ENCODE measurements around the gene KIF5C. TPM values are rescaled to one million over a fixed set of nuclear protein-coding genes. Genes with fewer than 3 reads are reported as not detected.

KIF5C gene
- total RNA-seq, 1 donor from 2014 or later: not detected

DNA sequence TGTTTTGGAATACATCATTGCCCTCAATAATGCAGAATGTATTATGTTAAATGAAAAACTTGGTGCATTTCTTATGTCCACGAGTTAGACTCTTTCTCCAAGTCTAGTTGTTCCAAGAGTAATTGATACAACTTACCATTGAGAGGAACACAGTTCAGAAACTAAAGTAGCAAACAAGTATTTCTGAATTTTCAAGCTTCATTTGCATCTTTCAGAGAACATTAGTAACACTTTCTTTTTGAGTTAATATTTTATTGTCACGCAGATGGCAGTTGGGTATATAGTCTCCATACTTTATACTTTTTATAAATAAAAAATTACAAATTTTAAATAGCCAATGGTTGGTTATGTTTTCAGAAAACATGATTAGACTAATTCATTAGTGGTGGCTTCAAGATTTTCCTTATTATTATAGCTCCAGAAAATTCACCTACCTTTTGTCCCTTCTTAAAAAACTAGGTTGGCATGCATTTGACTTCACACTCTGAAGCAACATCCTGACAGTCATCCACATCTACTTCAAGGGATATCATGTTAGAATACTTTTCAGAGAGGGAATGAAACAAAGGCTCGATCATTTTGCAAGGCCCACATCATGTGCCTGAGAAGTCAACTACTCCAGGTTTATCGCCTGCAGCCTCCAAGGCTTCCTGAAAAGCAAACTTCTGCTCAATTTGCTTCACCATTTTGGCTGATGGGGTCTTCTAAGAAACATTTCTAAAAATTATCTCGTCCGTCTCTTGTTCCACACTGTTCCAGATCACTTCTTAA, 193.4 kb downstream of the KIF5C start:
- Histone ChIP-seq H3K4me3 (ENCODE audit: low read depth, low read length) (no peak overlapping the region), H3K27me3 (ENCODE audit: control insufficient read depth, insufficient read depth, low read length) (no peaks in the 10 kb centered on the region), H3K36me3 (ENCODE audit: control insufficient read depth, insufficient read depth, low read length) (no peaks in the 10 kb centered on the region)
- DNase-seq (ENCODE audit: low read depth) (no peak), FAIRE-seq (no peak)
- TF ChIP-seq, protein P1, sequence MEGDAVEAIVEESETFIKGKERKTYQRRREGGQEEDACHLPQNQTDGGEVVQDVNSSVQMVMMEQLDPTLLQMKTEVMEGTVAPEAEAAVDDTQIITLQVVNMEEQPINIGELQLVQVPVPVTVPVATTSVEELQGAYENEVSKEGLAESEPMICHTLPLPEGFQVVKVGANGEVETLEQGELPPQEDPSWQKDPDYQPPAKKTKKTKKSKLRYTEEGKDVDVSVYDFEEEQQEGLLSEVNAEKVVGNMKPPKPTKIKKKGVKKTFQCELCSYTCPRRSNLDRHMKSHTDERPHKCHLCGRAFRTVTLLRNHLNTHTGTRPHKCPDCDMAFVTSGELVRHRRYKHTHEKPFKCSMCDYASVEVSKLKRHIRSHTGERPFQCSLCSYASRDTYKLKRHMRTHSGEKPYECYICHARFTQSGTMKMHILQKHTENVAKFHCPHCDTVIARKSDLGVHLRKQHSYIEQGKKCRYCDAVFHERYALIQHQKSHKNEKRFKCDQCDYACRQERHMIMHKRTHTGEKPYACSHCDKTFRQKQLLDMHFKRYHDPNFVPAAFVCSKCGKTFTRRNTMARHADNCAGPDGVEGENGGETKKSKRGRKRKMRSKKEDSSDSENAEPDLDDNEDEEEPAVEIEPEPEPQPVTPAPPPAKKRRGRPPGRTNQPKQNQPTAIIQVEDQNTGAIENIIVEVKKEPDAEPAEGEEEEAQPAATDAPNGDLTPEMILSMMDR (IDR thresholded peaks at IDR 0.05; ENCODE audit: insufficient read depth, low read length, severe bottlenecking): no peak

GRCh38 chr2:149068996-149069888, 194.2 kb downstream of the KIF5C start:
- Histone ChIP-seq H3K36me3 (ENCODE audit: control insufficient read depth, insufficient read depth, low read length) (no peaks in the 10 kb centered on the region), H3K27me3 (ENCODE audit: control insufficient read depth, insufficient read depth, low read length) (no peaks in the 10 kb centered on the region), H3K4me3 (ENCODE audit: low read depth, low read length) (no peak overlapping the region)
- DNase-seq (ENCODE audit: low read depth): peak; percentile 33
- TF ChIP-seq, protein P1 (IDR thresholded peaks at IDR 0.05; ENCODE audit: insufficient read depth, low read length, severe bottlenecking): no peak
- no peak for FAIRE-seq

DNA sequence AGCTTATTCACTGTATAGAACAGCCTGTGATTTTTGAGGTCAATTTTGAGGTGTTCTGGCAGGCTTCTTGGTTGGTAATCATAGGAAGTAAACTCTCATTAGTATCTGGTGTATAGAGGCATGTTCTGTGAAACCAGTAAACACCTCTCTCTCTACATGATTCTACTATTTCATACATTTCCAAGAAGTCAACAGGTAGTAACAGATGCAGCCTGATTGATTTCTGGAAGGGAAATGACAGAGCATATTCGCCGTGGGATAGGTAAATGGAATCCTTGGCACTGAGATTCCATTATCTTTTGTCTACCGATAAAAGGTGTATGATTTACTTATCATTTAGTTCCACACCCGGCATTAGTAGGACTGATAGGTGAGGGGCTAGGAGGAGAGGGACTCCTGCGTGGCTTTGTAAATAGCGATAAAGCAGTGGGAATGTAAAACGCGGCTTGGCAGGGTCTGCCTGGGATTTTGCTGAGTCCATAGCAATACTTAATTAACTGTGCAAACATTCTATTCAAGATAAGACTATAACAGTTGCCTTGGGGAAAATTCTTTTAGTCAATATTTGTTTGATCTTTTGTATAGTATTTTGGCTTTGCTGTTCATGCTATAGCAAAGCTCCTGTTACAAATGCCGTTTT, 195.8 kb downstream of the KIF5C start:
- H3K27me3 ChIP-seq (ENCODE audit: control insufficient read depth, insufficient read depth, low read length): no peaks in the 10 kb centered on the region
- FAIRE-seq: no peak

GRCh38 chr2:149075105-149075504, 200.1 kb downstream of the KIF5C start:
- Histone ChIP-seq H3K4me3 (ENCODE audit: low read depth, low read length) (no peak overlapping the region), H3K27me3 (ENCODE audit: control insufficient read depth, insufficient read depth, low read length) (no peaks in the 10 kb centered on the region), H3K36me3 (ENCODE audit: control insufficient read depth, insufficient read depth, low read length) (no peaks in the 10 kb centered on the region)
- TF ChIP-seq, protein P1 (IDR thresholded peaks at IDR 0.05; ENCODE audit: insufficient read depth, low read length, severe bottlenecking): no peak
- DNase-seq (ENCODE audit: low read depth) (no peak), FAIRE-seq (no peak)

More for the DNA sequence above, 195.8 kb downstream of the KIF5C start:
- TF ChIP-seq, protein P1 (IDR thresholded peaks at IDR 0.05; ENCODE audit: insufficient read depth, low read length, severe bottlenecking): no peak
- H3K4me3 ChIP-seq (ENCODE audit: low read depth, low read length): no peak overlapping the region
- H3K36me3 ChIP-seq (ENCODE audit: control insufficient read depth, insufficient read depth, low read length): no peaks in the 10 kb centered on the region
- DNase-seq (ENCODE audit: low read depth): no peak

DNA sequence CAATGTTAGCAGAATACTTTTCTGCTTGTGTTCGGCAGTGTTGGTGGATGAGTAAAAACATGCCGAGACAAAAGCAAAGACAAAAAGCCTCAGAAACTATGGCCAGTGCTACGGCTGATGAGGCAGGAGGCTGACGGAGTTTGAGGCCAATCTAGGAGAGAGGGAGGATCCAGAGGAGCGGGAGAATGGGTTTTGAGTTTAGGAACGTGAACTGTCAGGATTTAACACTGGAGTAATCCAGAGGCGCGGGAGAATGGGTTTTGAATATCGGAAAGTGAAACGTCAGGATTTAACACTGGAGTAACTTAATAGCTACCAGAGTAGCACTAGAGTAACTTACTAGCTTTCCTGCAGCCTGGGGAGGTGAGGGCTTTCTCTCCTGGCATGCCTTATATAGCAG, 200.8 kb downstream of the KIF5C start:
- Histone ChIP-seq H3K27me3 (ENCODE audit: control insufficient read depth, insufficient read depth, low read length) (no peaks in the 10 kb centered on the region), H3K36me3 (ENCODE audit: control insufficient read depth, insufficient read depth, low read length) (no peaks in the 10 kb centered on the region), H3K4me3 (ENCODE audit: low read depth, low read length) (no peak overlapping the region)
- TF ChIP-seq, protein P1 (IDR thresholded peaks at IDR 0.05; ENCODE audit: insufficient read depth, low read length, severe bottlenecking): no peak
- DNase-seq (ENCODE audit: low read depth): peak; percentile 21
- FAIRE-seq: no peak

Other genes with a start within 250 kb of the KIF5C start
- 10.8 and 12.3 TPM in 2 replicates for gene EPC2, start 230.5 kb upstream of the KIF5C start, total RNA-seq
- 14.7 and 34.2 TPM in 2 replicates for gene LYPD6B, start 163.5 kb downstream of the KIF5C start, total RNA-seq